Measurements from ENCODE around the gene ZNF711.
"Not testable (repeated sequence)": the region's sequence is repeated elsewhere in the genome, so short reads cannot be mapped to it uniquely, and the experiment has no call there.

The ZNF711 gene

GRCh38 chrX:85243761-85244449, at the start of gene ZNF711, which contains the start of gene SATL1:
Gene ZNF711 (plus strand): TSS chrX:85243991. CDS start chrX:85247573, 3,582 bp downstream.
Gene SATL1 (minus strand): TSS chrX:85243779. CDS start chrX:85108968, 134,811 bp downstream.
- peak; percentile 85 for DNase-seq (ENCODE audit: low spot score)

- DNase-seq (ENCODE audit: low spot score) = peak; percentile 6
Observed at GRCh38 chrX:85196319-85196718, 47.5 kb upstream of the ZNF711 start.

GRCh38 chrX:85203461-85203970, 40.3 kb upstream of the ZNF711 start:
- DNase-seq (ENCODE audit: low spot score) = no peak

GRCh38 chrX:85213792-85214530, 29.8 kb upstream of the ZNF711 start:
- DNase-seq (ENCODE audit: low spot score) = no peak

- DNase-seq (ENCODE audit: low spot score) = no peak
Observed at GRCh38 chrX:85215946-85216345, 27.8 kb upstream of the ZNF711 start.

- DNase-seq (ENCODE audit: low spot score) = no peak
Observed at GRCh38 chrX:85221361-85221760, 22.4 kb upstream of the ZNF711 start.

GRCh38 chrX:85223359-85223758, 20.4 kb upstream of the ZNF711 start:
- DNase-seq (ENCODE audit: low spot score) = no peak

- peak; percentile 40 for DNase-seq (ENCODE audit: low spot score)
Observed at GRCh38 chrX:85243155-85243554, 636 bp upstream of the ZNF711 start.

GRCh38 chrX:85244450-85245211, 840 bp downstream of the ZNF711 start:
- DNase-seq (ENCODE audit: low spot score) = peak; percentile 51

- DNase-seq (ENCODE audit: low spot score) = not testable (repeated sequence)
Observed at GRCh38 chrX:85285286-85285685, 41.5 kb downstream of the ZNF711 start.

GRCh38 chrX:85288992-85289723, 45.4 kb downstream of the ZNF711 start:
- DNase-seq (ENCODE audit: low spot score) = peak; percentile 20

GRCh38 chrX:85303544-85303943, 59.8 kb downstream of the ZNF711 start:
- peak; percentile 31 for DNase-seq (ENCODE audit: low spot score)

- DNase-seq (ENCODE audit: low spot score) = peak; percentile 50
Observed at GRCh38 chrX:85309717-85310116, 65.9 kb downstream of the ZNF711 start.

GRCh38 chrX:85311348-85311747, 67.6 kb downstream of the ZNF711 start:
- not testable (repeated sequence) for DNase-seq (ENCODE audit: low spot score)
